GM18508 (cell line): ENCODE results near the gene CTSL.
"Not testable (repeated sequence)": the region's sequence is repeated elsewhere in the genome, so short reads cannot be mapped to it uniquely, and the experiment has no call there.

Experiments
- ATAC-seq: cut with Tn5 transposase; IDR thresholded peaks from one replicate; pipeline ENCODE4 v1.9.1; 2021; ENCODE audit warnings: moderate number of reproducible peaks; ENCODE audit not compliant: insufficient read depth, unreplicated experiment

Gene CTSL

DNA sequence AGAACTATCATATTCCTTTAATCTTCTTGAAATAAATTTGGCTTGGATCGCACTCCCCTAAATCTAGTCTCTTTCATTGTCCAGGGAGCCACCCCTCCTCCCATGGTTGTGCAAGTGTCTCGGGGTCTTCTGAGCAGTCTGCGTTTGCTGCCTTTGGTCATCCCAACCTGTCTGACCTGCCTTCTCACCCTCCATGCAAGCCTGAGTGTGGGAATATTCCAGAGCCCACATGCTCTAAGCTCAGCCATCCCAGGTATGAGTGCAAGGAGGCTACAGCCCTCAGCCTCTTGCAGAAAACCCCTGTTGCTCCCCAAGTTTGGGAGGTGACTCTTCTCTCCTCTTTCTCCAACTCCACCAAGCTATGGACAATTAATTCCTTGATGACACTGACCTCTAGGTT, 7.7 kb upstream of the CTSL start:
- ATAC-seq = no peak

- no peak for ATAC-seq
Measured at GRCh38 chr9:87718852-87719612, 6.9 kb upstream of the CTSL start.

GRCh38 chr9:87720173-87720572, 5.7 kb upstream of the CTSL start:
- no peak for ATAC-seq

- ATAC-seq = no peak
Measured at GRCh38 chr9:87722393-87723088, 3.4 kb upstream of the CTSL start.

DNA sequence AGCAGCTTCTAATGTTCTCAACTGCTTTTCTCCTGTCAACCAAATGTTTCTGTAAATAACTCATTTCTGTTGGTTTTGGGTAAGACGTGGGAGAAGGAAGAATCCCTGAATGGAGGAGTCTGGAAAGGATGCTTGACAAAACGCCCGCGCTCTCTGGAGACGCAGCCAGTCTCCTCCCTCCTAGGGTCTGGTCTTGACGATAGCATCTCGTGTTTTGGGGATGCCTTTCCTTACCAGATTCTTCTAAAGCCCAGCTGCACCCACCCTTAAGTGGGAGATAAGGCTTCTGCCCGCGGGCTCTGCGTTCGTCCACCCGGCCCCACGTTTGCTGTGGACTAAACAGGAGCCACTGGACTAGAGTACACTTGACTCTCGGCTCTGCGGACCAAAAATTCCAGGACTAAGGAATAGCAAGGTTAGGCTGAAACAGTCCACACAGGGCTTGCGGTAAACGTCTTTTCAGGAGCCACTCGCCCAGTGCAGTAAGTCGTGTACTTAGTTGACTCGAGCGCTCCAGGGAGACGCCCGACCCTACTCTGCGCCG, 491 bp upstream of the CTSL start:
- ATAC-seq = no peak

DNA sequence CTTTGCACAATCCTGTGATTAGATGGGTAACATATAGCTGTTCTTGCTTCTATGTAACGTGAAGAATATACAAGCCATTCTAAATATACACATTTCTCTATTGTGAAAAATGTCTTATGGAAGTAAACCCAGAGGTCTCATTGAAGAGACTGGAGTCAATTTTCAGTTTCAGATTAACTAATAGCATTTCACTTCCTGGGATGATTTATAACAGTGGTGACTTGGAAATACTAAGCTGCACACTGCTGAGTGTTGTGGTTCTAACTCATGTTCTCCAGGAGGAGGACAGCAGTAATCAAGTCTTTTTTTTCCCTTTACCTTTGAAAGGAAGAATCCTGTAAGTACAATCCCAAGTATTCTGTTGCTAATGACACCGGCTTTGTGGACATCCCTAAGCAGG, 3.3 kb downstream of the CTSL start:
- no peak for ATAC-seq

GRCh38 chr9:87731321-87731720, 5.4 kb downstream of the CTSL start:
- no peak for ATAC-seq

DNA sequence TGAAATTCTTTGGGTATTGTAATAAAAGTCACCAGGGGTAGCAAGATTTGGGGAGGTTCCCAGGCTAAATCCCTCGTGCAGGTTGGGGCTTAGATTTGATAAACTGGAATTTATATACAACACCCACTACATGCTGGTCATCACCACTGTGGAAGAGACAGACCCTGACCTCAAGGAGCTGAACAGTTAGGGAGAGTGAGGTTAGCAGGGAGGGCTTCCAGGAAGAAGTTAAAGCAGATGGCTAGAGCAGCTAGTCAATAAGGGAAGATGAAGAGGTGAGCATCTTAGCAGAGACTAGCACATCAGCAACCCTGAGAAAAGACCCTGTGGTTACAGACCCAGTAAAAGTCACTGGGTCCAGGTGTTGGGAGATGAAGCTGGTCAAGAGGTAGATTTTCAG, 6.4 kb downstream of the CTSL start:
- no peak for ATAC-seq

DNA sequence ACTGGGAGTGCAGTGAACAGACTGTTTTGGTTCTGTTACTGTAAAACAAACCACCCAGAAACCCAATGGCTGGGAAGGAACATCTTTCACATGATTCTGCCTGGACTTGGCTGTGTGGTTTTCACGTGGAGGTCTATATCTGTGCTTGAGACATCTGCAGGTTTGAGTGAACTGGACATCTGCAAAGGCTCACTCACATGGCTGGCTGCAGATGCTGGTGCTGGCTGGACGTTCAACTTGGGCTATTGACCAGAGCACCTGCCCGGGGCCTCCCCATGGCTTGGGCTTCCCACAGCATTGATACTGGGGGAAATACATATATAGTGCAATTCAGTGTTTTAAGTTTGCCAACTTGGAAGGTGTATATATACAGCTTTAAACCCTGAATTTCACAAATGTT, 6.8 kb downstream of the CTSL start:
- ATAC-seq = no peak

- ATAC-seq = no peak
Measured at GRCh38 chr9:87733273-87734052, 7.5 kb downstream of the CTSL start.

DNA sequence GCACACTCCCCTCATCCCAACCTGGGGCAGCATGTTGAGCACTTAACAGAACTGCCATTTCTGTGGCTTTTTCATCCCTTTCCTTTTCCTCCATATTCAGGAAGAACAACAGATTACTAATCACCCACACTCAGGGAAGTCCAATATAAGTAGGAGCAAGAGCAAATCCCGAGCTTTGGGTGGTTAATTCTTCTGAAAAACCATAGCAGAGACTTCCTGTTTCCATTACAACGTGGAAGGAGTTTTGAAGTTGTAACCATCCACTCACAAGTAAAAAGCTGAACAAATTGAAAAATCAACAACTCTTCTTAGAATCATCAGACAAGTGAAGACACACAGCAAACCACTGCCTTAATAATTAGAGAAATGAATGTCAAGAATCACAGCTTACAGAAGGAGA, 8.2 kb downstream of the CTSL start:
- ATAC-seq = no peak

GRCh38 chr9:87739546-87739945, 13.6 kb downstream of the CTSL start:
- ATAC-seq = no peak

- no peak for ATAC-seq
Measured at GRCh38 chr9:87740209-87740608, 14.3 kb downstream of the CTSL start.

GRCh38 chr9:87741326-87741725, 15.4 kb downstream of the CTSL start:
- no peak for ATAC-seq

GRCh38 chr9:87741891-87742290, 16.0 kb downstream of the CTSL start:
- ATAC-seq = no peak

DNA sequence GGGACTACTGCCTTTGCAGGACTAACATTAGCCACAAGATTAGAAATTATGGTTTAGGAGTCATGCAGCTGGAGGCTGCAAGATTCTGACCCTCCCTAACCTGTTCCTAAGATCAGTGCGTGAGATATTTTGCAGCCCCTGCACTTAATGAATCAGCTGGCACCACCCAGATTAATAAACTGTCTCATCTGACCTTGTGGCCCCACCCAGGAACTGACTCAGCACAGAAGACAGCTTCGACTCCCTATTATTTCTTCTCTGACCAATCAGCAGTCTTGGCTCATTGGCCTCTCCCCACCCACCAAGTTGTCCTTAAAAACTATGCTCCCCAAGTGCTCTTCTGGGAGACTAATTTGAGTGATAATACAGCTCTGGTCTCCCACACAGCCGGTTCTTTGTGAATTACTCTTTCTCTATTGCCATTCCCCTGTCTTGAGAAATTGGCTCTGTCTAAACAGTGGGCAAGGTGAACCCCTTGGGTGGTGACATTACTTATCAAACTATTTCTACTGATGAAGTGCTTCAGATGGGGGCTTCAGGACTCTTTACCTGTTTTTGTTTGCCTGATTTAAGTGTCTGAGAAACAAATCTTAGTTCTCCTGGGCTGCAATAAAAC, 17.0 kb downstream of the CTSL start:
- ATAC-seq = no peak

- ATAC-seq = not testable (repeated sequence)
Measured at GRCh38 chr9:87744247-87744646, 18.3 kb downstream of the CTSL start.

DNA sequence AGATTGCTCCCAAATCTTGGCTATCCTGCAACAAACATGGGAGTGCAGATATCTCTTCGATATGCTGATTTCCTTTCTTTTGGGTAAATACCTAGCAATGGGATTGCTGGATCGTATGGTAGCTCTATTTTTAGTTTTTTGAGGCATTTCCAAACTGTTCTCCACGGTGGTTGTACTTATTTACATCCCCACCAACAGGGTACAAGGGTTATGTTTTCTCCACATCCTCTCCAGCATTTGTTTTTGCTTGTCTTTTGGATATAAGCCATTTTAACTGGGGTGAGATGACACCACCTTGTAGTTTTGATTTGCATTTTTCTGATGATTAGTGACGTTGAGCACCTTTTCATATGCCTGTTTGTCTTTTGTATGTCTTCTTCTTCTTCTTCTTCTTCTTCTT, 20.3 kb downstream of the CTSL start:
- ATAC-seq = no peak

DNA sequence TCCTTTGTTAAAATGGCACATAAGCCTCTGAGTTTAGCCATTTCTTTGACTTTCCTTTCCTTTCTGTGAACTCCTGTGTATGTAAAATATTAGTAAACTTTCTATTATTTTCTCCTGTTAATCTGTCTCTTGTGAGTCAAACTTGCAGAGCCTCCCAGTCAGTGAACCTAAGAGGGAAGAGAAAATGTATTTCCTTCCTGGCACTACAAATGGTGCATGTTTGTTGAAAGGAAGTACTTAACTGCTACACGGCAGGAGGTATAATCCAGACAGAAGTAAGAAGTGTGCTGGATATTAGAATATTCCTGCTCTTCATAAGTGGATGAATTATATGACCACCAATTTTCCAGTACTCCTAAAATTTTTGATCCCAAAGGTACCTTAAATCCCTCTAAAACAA, 23.0 kb downstream of the CTSL start:
- ATAC-seq = no peak

GRCh38 chr9:87749335-87750035, 23.6 kb downstream of the CTSL start:
- ATAC-seq = no peak
